K562 (cell line): Measurements from ENCODE around the gene C3. TPM values are rescaled to one million over a fixed set of nuclear protein-coding genes. Genes with fewer than 3 reads are reported as not detected.

ENCODE experiments used
- FOXM1 ChIP-seq, 2 experiments: fragments of 450-650 bp in 1 of 2; sonication (generic) in 1 of 2; formaldehyde crosslinking in 1 of 2; IDR thresholded peaks; 2 replicates each; pipeline versions ENCODE4 v1.6.1 to v1.9.0; 2017 to 2022; ENCODE audit warnings: low read depth in 2 of 2, mild to moderate bottlenecking in 2 of 2, missing genetic modification reagents in 1 of 2, moderate library complexity in 1 of 2
- KLF16 ChIP-seq: IDR thresholded peaks from 2 replicates; pipeline ENCODE4 v1.6.1; 2016; ENCODE audit warnings: antibody characterized with exemption
- POLR2G ChIP-seq: fragments of 200-400 bp; formaldehyde crosslinking; IDR thresholded peaks from 2 replicates; pipeline ENCODE4 v1.6.1; 2017; ENCODE audit warnings: low read depth, mild to moderate bottlenecking, antibody characterized with exemption, low read length, moderate library complexity
- REST ChIP-seq, 2 experiments: fragments of 450-650 bp; formaldehyde crosslinking in 1 of 2; IDR thresholded peaks; 2 replicates each; pipeline versions ENCODE4 v1.4.0 to v1.6.1; 2014 to 2020; ENCODE audit warnings: mild to moderate bottlenecking in 2 of 2, borderline replicate concordance in 1 of 2, low read depth in 1 of 2
- STAT5B ChIP-seq: fragments of 250-450 bp; sonication (Bioruptor Pico); IDR thresholded peaks from 2 replicates; pipeline ENCODE4 v1.8.0; 2021; ENCODE audit warnings: mild to moderate bottlenecking, inconsistent platforms
- TSHZ1 ChIP-seq: fragments of 250-450 bp; sonication (Bioruptor Pico); IDR thresholded peaks from 2 replicates; pipeline ENCODE4 v1.4.0; 2020; ENCODE audit warnings: mild to moderate bottlenecking, moderate library complexity
- ZBTB33 ChIP-seq: sonication (generic); formaldehyde crosslinking; IDR thresholded peaks from 2 replicates; pipeline ENCODE4 v1.8.1; 2023; ENCODE audit warnings: mild to moderate bottlenecking, missing genetic modification reagents
- polyA plus RNA-seq, 8 experiments: library from polyadenylated mRNA; depleted of rRNA in 4 of 8; stranded (reverse) in 5 of 8; unstranded in 3 of 8; fragments of >200 nt; fragmentation: Nextera tagmentation in 2 of 8; fragmentation: Illumina TruSeq in 1 of 8; extraction: Ambion mirVana in 2 of 8; extraction: Trizol in 1 of 8; gene quantifications; 2 replicates each; pipeline versions ENCODE4 v1.2.1 to v1.2.3, GENCODE V29; 2011 to 2014; ENCODE audit warnings: inconsistent platforms in 1 of 8, missing spikeins in 1 of 8
- total RNA-seq, 7 experiments: library from RNA; depleted of rRNA in 6 of 7; stranded (reverse); fragments of >200 nt in 6 of 7; fragmentation: Illumina TruSeq in 2 of 7; extraction: Trizol in 2 of 7; gene quantifications; 2 replicates each; pipeline versions ENCODE4 v1.2.1 to v1.2.3, GENCODE V29; 2011 to 2021; ENCODE audit warnings: low replicate concordance in 1 of 7
- TF ChIP-seq, protein P1 (sequence below): sonication (generic); formaldehyde crosslinking; IDR thresholded peaks from 2 replicates; pipeline ENCODE4 v1.8.0; 2022; ENCODE audit warnings: missing genetic modification reagents, mild to moderate bottlenecking, borderline replicate concordance

C3 gene
- total and polyA plus RNA-seq, 9 of the 15 experiments (the other 6 are each of a cell fraction or from before 2014, with no cell fraction given): 0.59 to 10.6 (median 2.2) TPM

GRCh38 chr19:6632002-6632621 lies 88.3 kb downstream of the C3 start (continued):
- TF ChIP-seq, protein P1, sequence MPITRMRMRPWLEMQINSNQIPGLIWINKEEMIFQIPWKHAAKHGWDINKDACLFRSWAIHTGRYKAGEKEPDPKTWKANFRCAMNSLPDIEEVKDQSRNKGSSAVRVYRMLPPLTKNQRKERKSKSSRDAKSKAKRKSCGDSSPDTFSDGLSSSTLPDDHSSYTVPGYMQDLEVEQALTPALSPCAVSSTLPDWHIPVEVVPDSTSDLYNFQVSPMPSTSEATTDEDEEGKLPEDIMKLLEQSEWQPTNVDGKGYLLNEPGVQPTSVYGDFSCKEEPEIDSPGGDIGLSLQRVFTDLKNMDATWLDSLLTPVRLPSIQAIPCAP: no peak
- TF ChIP-seq ZBTB33 (no peak), STAT5B (no peak), TSHZ1 (CRISPR knock-in tag) (0 out of 2 replicates have a peak, but pooled peaks have one; percentile 21), KLF16 (0 out of 2 replicates have a peak, but pooled peaks have one; percentile 59), POLR2G (no peak), FOXM1 (IDR thresholded peaks at IDR 0.05; ENCODE audit: low read depth) (peak; percentile 43; the same call in 1 of the 2 replicates), FOXM1 (CRISPR knock-in tag; IDR thresholded peaks at IDR 0.05; ENCODE audit: low read depth) (no peak), REST (IDR thresholded peaks at IDR 0.05; ENCODE audit: borderline replicate concordance) (peak; percentile 55; the same call in 1 of the 2 replicates), REST (CRISPR knock-in tag; IDR thresholded peaks at IDR 0.05; ENCODE audit: low read depth) (no peak)
